ENCODE data around the gene SRSF7.

The SRSF7 gene

DNA sequence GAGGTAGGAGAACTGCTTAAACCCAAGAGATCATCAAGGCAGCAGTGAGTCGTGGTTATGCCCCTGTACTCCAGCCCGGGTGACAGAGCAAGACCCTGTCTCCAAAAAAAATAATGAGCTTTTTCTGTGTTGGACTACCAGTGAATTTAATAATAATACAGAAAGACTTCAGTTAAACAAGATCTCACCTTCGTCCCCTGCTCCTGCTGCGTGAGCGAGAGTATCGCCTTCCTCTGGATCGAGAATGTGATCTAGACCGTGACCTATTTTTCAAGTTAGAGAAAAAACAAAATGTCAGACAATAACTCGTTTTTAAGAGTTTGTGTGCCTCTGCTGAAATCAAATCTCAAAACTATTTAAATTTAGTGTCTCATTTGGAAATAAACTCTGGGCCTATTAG, 2.8 kb downstream of the SRSF7 start:
- peaks cover 9% of the 10 kb centered on the region for H3K4me1 ChIP-seq (ENCODE audit: control insufficient read depth, insufficient read depth, low read depth, low read length)
- no peak overlapping the region for H3K4me3 ChIP-seq (ENCODE audit: insufficient read depth in 1 of 2, low read depth in 1 of 2, low read length in 2 of 2)
- no peak overlapping the region for H2BK120ac ChIP-seq (ENCODE audit: low read depth, low read length)
- H3K27me3 ChIP-seq (ENCODE audit: control insufficient read depth in 1 of 2, insufficient read depth in 1 of 2, low read length in 2 of 2), result no peaks in the 10 kb centered on the region
- H3K18ac ChIP-seq (ENCODE audit: low read depth in 1 of 2, low read length in 2 of 2), result no peak overlapping the region
- H2AFZ ChIP-seq (ENCODE audit: low read depth, low read length), result no peak overlapping the region
- H3K36me3 ChIP-seq (ENCODE audit: control insufficient read depth in 1 of 2, insufficient read depth in 2 of 2, low read depth in 1 of 2, low read length in 2 of 2), result peaks cover 13 to 66% of the 10 kb centered on the region in 2 experiments
- no peak overlapping the region for H2BK5ac ChIP-seq (ENCODE audit: low read depth, low read length, poor library complexity, severe bottlenecking)
- H3K4me2 ChIP-seq (ENCODE audit: low read length, poor library complexity, severe bottlenecking), result no peak overlapping the region
- H4K91ac ChIP-seq (ENCODE audit: low read length), result no peak overlapping the region
- no peak overlapping the region for H3K4ac ChIP-seq (ENCODE audit: low read depth in 1 of 2, low read length in 2 of 2)
- H3K9me3 ChIP-seq (ENCODE audit: control insufficient read depth, low read length), result no peaks in the 10 kb centered on the region
- no peak overlapping the region for H3K27ac ChIP-seq (ENCODE audit: low read length, poor library complexity, severe bottlenecking)
- no peak overlapping the region for H3K14ac ChIP-seq (ENCODE audit: low read length in 2 of 2)
- no peaks in the 10 kb centered on the region for H3K79me1 ChIP-seq (replicated peaks; ENCODE audit: low read length, poor library complexity, severe bottlenecking)
- no peak overlapping the region for H3K23ac ChIP-seq (ENCODE audit: low read length in 2 of 2)
- no peak overlapping the region for H4K8ac ChIP-seq (ENCODE audit: low read length)
- no peak overlapping the region for H2AK5ac ChIP-seq (ENCODE audit: low read length, severe bottlenecking)
- H3K9ac ChIP-seq (ENCODE audit: low read length), result peak overlapping the region; percentile 100
- H2BK15ac ChIP-seq (ENCODE audit: low read depth, poor library complexity, severe bottlenecking), result no peak overlapping the region
- no peak for DNase-seq
- 99% methylated on average over 7 of the region's 9 CpGs for WGBS
- H2BK12ac ChIP-seq (ENCODE audit: low read length in 2 of 2), result no peak overlapping the region

DNA sequence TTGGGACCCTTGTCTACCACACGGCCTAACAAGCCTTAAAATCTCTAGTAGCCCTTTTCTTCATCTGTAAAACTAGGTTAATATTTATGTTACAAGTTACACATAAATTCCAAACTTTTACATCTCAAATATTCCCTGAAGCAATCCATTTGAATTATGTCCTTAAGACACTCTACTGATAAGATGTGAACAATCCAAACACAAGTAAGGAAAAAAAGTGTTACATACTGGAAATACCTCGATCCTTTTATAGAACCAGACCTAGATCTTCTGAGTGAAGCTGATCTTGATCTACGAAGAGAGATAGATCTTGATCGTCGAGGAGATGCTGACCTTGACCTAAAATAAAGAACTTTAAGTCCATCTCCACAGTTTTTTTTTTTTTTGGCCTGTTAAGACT, 3.3 kb downstream of the SRSF7 start:
- Histone ChIP-seq H2BK5ac (ENCODE audit: low read depth, low read length, poor library complexity, severe bottlenecking) (no peak overlapping the region), H3K23ac (ENCODE audit: low read length in 2 of 2) (no peak overlapping the region), H3K9ac (ENCODE audit: low read length) (peak overlapping the region; percentile 100), H2AFZ (ENCODE audit: low read depth, low read length) (no peak overlapping the region), H3K36me3 (ENCODE audit: control insufficient read depth in 1 of 2, insufficient read depth in 2 of 2, low read depth in 1 of 2, low read length in 2 of 2) (peaks cover 16 to 72% of the 10 kb centered on the region in 2 experiments), H3K9me3 (ENCODE audit: control insufficient read depth, low read length) (no peaks in the 10 kb centered on the region), H3K4me2 (ENCODE audit: low read length, poor library complexity, severe bottlenecking) (no peak overlapping the region), H4K8ac (ENCODE audit: low read length) (no peak overlapping the region), H2BK15ac (ENCODE audit: low read depth, poor library complexity, severe bottlenecking) (no peak overlapping the region), H4K91ac (ENCODE audit: low read length) (no peak overlapping the region), H2BK120ac (ENCODE audit: low read depth, low read length) (no peak overlapping the region), H3K4me1 (ENCODE audit: control insufficient read depth, insufficient read depth, low read depth, low read length) (peaks cover 9% of the 10 kb centered on the region), H3K27ac (ENCODE audit: low read length, poor library complexity, severe bottlenecking) (no peak overlapping the region), H3K27me3 (ENCODE audit: control insufficient read depth in 1 of 2, insufficient read depth in 1 of 2, low read length in 2 of 2) (no peaks in the 10 kb centered on the region), H3K79me1 (replicated peaks; ENCODE audit: low read length, poor library complexity, severe bottlenecking) (peaks cover 2% of the 10 kb centered on the region), H3K4me3 (ENCODE audit: insufficient read depth in 1 of 2, low read depth in 1 of 2, low read length in 2 of 2) (no peak overlapping the region), H3K14ac (ENCODE audit: low read length in 2 of 2) (no peak overlapping the region), H3K4ac (ENCODE audit: low read depth in 1 of 2, low read length in 2 of 2) (no peak overlapping the region), H3K18ac (ENCODE audit: low read depth in 1 of 2, low read length in 2 of 2) (no peak overlapping the region), H2AK5ac (ENCODE audit: low read length, severe bottlenecking) (no peak overlapping the region), H2BK12ac (ENCODE audit: low read length in 2 of 2) (no peak overlapping the region)
- 98% methylated on average over 4 of the region's 5 CpGs for WGBS
- DNase-seq, result no peak

DNA sequence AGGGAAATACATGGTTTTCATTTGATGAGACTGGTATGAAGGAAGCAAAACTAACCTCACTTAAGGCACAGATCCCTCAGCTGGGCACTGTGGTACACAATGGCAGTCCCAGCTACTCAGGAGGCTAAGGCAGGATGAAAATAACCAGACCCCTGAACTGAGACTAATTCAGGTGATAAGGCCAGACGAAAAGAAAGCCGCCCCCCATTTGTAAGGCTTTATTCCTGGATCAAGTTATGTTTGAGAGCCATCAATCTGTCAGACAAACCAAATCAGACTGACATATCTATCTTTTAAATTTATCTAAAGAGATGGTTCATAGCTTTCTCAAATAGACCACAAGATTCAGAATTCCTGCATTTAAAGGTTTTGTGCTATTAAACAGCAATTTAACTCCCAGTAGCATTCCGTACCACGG, 4.1 kb downstream of the SRSF7 start:
- no peak overlapping the region for H3K4me3 ChIP-seq (ENCODE audit: insufficient read depth in 1 of 2, low read depth in 1 of 2, low read length in 2 of 2)
- no peak overlapping the region for H3K4me2 ChIP-seq (ENCODE audit: low read length, poor library complexity, severe bottlenecking)
- peaks cover 21 to 79% of the 10 kb centered on the region in 2 experiments for H3K36me3 ChIP-seq (ENCODE audit: control insufficient read depth in 1 of 2, insufficient read depth in 2 of 2, low read depth in 1 of 2, low read length in 2 of 2)
- H3K9ac ChIP-seq (ENCODE audit: low read length), result peak overlapping the region; percentile 100
- H2AFZ ChIP-seq (ENCODE audit: low read depth, low read length), result no peak overlapping the region
- H3K9me3 ChIP-seq (ENCODE audit: control insufficient read depth, low read length), result no peaks in the 10 kb centered on the region
- H3K4ac ChIP-seq (ENCODE audit: low read depth in 1 of 2, low read length in 2 of 2), result no peak overlapping the region
- no peak overlapping the region for H3K27ac ChIP-seq (ENCODE audit: low read length, poor library complexity, severe bottlenecking)
- H3K4me1 ChIP-seq (ENCODE audit: control insufficient read depth, insufficient read depth, low read depth, low read length), result peaks cover 9% of the 10 kb centered on the region
- H2BK15ac ChIP-seq (ENCODE audit: low read depth, poor library complexity, severe bottlenecking), result no peak overlapping the region
- H4K91ac ChIP-seq (ENCODE audit: low read length), result no peak overlapping the region
- DNase-seq, result no peak
- H2AK5ac ChIP-seq (ENCODE audit: low read length, severe bottlenecking), result no peak overlapping the region
- no peaks in the 10 kb centered on the region for H3K27me3 ChIP-seq (ENCODE audit: control insufficient read depth in 1 of 2, insufficient read depth in 1 of 2, low read length in 2 of 2)
- H2BK120ac ChIP-seq (ENCODE audit: low read depth, low read length), result no peak overlapping the region
- peaks cover 2% of the 10 kb centered on the region for H3K79me1 ChIP-seq (replicated peaks; ENCODE audit: low read length, poor library complexity, severe bottlenecking)
- H3K14ac ChIP-seq (ENCODE audit: low read length in 2 of 2), result no peak overlapping the region
- H2BK12ac ChIP-seq (ENCODE audit: low read length in 2 of 2), result no peak overlapping the region
- no peak overlapping the region for H4K8ac ChIP-seq (ENCODE audit: low read length)
- no peak overlapping the region for H3K18ac ChIP-seq (ENCODE audit: low read depth in 1 of 2, low read length in 2 of 2)
- no peak overlapping the region for H3K23ac ChIP-seq (ENCODE audit: low read length in 2 of 2)
- WGBS, result 81% methylated on average over 2 of the region's 4 CpGs
- no peak overlapping the region for H2BK5ac ChIP-seq (ENCODE audit: low read depth, low read length, poor library complexity, severe bottlenecking)

DNA sequence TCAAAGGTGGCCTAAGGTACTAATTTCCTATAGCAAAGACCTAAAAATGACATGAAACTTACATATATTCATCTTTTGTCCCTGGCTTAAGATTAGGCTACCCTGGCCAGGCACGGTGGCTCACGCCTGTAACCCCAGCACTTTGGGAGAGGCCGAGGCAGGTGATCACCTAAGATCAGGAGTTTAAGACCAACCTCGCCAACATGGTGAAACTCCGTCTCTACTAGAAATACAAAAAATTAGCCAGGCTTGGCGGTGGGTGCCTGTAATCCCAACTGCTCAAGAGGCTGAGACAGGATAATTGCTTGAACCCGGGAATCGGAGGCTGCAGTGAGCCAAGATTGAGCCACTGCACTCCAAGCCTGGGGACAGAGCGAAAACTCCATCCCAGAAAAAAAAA, 5.9 kb downstream of the SRSF7 start:
- Histone ChIP-seq H3K79me1 (replicated peaks; ENCODE audit: low read length, poor library complexity, severe bottlenecking) (peaks cover 2% of the 10 kb centered on the region), H4K91ac (ENCODE audit: low read length) (no peak overlapping the region), H3K9ac (ENCODE audit: low read length) (peak overlapping the region; percentile 100), H3K4me1 (ENCODE audit: control insufficient read depth, insufficient read depth, low read depth, low read length) (peaks cover 5% of the 10 kb centered on the region), H3K27ac (ENCODE audit: low read length, poor library complexity, severe bottlenecking) (no peak overlapping the region), H2BK15ac (ENCODE audit: low read depth, poor library complexity, severe bottlenecking) (no peak overlapping the region), H3K14ac (ENCODE audit: low read length in 2 of 2) (no peak overlapping the region), H3K4ac (ENCODE audit: low read depth in 1 of 2, low read length in 2 of 2) (no peak overlapping the region), H3K4me2 (ENCODE audit: low read length, poor library complexity, severe bottlenecking) (no peak overlapping the region), H3K4me3 (ENCODE audit: insufficient read depth in 1 of 2, low read depth in 1 of 2, low read length in 2 of 2) (no peak overlapping the region), H3K23ac (ENCODE audit: low read length in 2 of 2) (no peak overlapping the region), H2BK120ac (ENCODE audit: low read depth, low read length) (no peak overlapping the region), H2AK5ac (ENCODE audit: low read length, severe bottlenecking) (no peak overlapping the region), H3K36me3 (ENCODE audit: control insufficient read depth in 1 of 2, insufficient read depth in 2 of 2, low read depth in 1 of 2, low read length in 2 of 2) (peaks cover 25 to 90% of the 10 kb centered on the region in 2 experiments), H2BK5ac (ENCODE audit: low read depth, low read length, poor library complexity, severe bottlenecking) (no peak overlapping the region), H2AFZ (ENCODE audit: low read depth, low read length) (no peak overlapping the region), H3K27me3 (ENCODE audit: control insufficient read depth in 1 of 2, insufficient read depth in 1 of 2, low read length in 2 of 2) (no peaks in the 10 kb centered on the region), H2BK12ac (ENCODE audit: low read length in 2 of 2) (no peak overlapping the region), H3K9me3 (ENCODE audit: control insufficient read depth, low read length) (no peaks in the 10 kb centered on the region), H3K18ac (ENCODE audit: low read depth in 1 of 2, low read length in 2 of 2) (no peak overlapping the region), H4K8ac (ENCODE audit: low read length) (no peak overlapping the region)
- no peak for DNase-seq
- WGBS, result 97% methylated on average over 8 of the region's 9 CpGs

Measured in mesenchymal stem cell (in vitro differentiated cells and primary cell).